ENCODE results near the gene BCAR3.

DNA sequence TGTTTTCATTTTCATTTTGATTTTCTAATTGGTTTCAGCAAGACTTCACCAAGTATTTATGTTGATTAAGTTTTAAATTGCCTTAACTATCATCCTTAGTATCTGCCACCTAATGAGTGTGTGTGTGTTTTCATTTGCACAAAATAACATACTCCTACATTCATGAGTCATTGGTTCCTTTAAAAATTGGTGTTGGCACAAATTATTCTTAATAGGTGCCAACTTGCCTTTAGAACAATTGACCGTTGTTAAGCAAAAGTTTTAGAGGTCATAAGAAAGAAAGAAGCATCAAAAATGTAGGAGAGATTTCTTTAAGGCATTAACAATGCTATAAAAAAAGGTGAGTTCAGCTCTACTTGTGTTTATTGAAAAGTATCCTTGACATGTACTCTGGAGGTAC is 156.2 kb downstream of the BCAR3 start:
- TF ChIP-seq, protein P1, sequence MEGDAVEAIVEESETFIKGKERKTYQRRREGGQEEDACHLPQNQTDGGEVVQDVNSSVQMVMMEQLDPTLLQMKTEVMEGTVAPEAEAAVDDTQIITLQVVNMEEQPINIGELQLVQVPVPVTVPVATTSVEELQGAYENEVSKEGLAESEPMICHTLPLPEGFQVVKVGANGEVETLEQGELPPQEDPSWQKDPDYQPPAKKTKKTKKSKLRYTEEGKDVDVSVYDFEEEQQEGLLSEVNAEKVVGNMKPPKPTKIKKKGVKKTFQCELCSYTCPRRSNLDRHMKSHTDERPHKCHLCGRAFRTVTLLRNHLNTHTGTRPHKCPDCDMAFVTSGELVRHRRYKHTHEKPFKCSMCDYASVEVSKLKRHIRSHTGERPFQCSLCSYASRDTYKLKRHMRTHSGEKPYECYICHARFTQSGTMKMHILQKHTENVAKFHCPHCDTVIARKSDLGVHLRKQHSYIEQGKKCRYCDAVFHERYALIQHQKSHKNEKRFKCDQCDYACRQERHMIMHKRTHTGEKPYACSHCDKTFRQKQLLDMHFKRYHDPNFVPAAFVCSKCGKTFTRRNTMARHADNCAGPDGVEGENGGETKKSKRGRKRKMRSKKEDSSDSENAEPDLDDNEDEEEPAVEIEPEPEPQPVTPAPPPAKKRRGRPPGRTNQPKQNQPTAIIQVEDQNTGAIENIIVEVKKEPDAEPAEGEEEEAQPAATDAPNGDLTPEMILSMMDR (IDR thresholded peaks at IDR 0.05): no peak
- TF ChIP-seq POLR2A (IDR thresholded peaks at IDR 0.05; ENCODE audit: low read depth): no peak

Data from esophagus muscularis mucosa (tissue), 3 donors.